ENCODE measurements around the gene SMC1A.

GRCh38 chrX:53458082-53458481 lies 35.6 kb upstream of the SMC1A start:
- TF ChIP-seq CTCF (IDR thresholded peaks at IDR 0.05) (no peak), POLR2A (IDR thresholded peaks at IDR 0.05) (no peak)
